Nephron progenitor cell (in vitro differentiated cells): ENCODE data around the gene EXD2.

Experiments used
- DNase-seq: peaks from one replicate; pipeline ENCODE4 v3.0.0; 2021
- H3K27ac Mint-ChIP-seq: 2 replicates; pipeline ENCODE4 v1.8.0; 2021; ENCODE audit warnings: mild to moderate bottlenecking, moderate library complexity, mixed read lengths
- H3K27me3 Mint-ChIP-seq: 2 replicates; pipeline ENCODE4 v1.8.0; 2021; ENCODE audit warnings: mild to moderate bottlenecking, low read depth, mixed read lengths; ENCODE audit not compliant: poor library complexity
- H3K36me3 Mint-ChIP-seq: 2 replicates; pipeline ENCODE4 v1.8.0; 2021; ENCODE audit warnings: low read depth, mixed read lengths
- H3K4me1 Mint-ChIP-seq: 2 replicates; pipeline ENCODE4 v1.8.0; 2021; ENCODE audit warnings: mixed read lengths
- H3K4me3 Mint-ChIP-seq: 2 replicates; pipeline ENCODE4 v1.8.0; 2021; ENCODE audit warnings: mild to moderate bottlenecking, moderate library complexity, mixed read lengths
- H3K9me3 Mint-ChIP-seq: 2 replicates; pipeline ENCODE4 v1.8.0; 2021; ENCODE audit warnings: mild to moderate bottlenecking, moderate library complexity, mixed read lengths
- TF ChIP-seq, protein P1 (sequence below): fragments of 200-600 bp; sonication (generic); IDR thresholded peaks from 2 replicates; pipeline ENCODE4 v1.5.0; 2021; ENCODE audit warnings: antibody characterized with exemption

EXD2 gene

DNA sequence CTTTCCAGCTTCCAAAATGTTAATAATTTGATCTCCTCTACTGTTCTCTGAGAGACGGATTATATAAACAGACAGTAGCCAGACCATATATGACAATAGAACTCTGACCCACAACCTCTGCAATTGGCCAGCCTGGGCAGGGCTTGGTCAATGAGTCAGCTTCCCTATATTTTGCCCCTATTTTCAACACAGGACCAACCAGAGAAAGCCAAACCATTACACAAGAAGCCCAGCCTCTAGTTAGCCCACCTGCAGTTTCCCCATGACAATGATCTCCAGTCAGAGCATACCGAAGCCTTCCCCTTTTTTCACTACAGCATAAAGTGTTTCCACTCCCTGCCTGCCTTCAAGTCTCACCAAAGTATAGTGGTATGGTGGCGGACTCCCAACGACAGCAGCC lies 7.6 kb upstream of the EXD2 start:
- no peak overlapping the region for H3K4me3 Mint-ChIP-seq
- peaks cover 5% of the 10 kb centered on the region for H3K4me1 Mint-ChIP-seq
- no peaks in the 10 kb centered on the region for H3K36me3 Mint-ChIP-seq
- TF ChIP-seq, protein P1, sequence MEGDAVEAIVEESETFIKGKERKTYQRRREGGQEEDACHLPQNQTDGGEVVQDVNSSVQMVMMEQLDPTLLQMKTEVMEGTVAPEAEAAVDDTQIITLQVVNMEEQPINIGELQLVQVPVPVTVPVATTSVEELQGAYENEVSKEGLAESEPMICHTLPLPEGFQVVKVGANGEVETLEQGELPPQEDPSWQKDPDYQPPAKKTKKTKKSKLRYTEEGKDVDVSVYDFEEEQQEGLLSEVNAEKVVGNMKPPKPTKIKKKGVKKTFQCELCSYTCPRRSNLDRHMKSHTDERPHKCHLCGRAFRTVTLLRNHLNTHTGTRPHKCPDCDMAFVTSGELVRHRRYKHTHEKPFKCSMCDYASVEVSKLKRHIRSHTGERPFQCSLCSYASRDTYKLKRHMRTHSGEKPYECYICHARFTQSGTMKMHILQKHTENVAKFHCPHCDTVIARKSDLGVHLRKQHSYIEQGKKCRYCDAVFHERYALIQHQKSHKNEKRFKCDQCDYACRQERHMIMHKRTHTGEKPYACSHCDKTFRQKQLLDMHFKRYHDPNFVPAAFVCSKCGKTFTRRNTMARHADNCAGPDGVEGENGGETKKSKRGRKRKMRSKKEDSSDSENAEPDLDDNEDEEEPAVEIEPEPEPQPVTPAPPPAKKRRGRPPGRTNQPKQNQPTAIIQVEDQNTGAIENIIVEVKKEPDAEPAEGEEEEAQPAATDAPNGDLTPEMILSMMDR: no peak
- H3K27me3 Mint-ChIP-seq: peaks cover 25% of the 10 kb centered on the region
- H3K9me3 Mint-ChIP-seq: no peaks in the 10 kb centered on the region
- no peak for DNase-seq
- H3K27ac Mint-ChIP-seq: no peak overlapping the region

DNA sequence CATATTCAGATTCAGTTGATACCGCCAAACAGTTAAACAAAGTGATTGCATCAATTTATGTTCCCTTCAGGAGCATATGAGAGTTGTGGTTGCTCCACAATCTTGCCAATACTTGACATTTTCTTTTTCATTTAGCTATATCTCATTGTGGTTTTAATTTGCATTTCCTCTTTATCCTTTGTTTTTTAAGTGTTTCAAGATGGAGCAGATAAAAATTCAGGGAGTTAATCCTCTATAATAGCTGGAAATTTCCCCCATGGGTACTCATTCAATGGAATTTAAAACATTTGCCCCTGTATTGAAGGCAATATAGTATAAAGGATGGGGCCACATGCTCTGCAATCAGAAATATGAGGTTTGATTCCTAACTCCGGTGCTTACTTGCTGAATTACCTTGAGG lies 1.1 kb upstream of the EXD2 start:
- DNase-seq: no peak
- TF ChIP-seq, protein P1: no peak
- Mint-ChIP-seq H3K27ac (no peak overlapping the region), H3K4me3 (peak overlapping the region; percentile 94), H3K4me1 (peaks cover 22% of the 10 kb centered on the region), H3K9me3 (no peaks in the 10 kb centered on the region), H3K36me3 (no peaks in the 10 kb centered on the region), H3K27me3 (peaks cover 13% of the 10 kb centered on the region)

DNA sequence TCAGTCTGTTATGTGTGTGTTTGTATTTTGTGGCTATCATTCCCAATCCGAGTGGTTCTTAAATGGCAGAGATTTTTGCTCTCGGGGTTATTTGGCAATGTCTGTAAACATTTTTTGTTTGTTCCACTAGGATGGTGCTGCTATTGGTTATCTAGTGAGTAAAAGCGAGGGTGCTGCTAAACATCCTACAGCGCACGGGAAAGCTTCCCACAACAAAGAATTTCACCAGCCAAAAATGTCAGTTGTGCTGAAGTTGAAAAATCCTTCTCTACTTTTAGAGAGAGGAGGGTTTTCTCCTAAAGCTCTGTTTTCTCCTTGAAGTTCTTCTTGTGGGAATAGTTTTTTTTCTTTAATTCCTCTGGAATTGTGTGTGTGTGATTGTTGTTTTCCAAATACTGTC lies 2.4 kb downstream of the EXD2 start:
- Mint-ChIP-seq H3K4me3 (peak overlapping the region; percentile 67), H3K9me3 (no peaks in the 10 kb centered on the region), H3K27ac (no peak overlapping the region), H3K4me1 (peaks cover 17% of the 10 kb centered on the region), H3K36me3 (peaks cover 4% of the 10 kb centered on the region), H3K27me3 (peaks cover 7% of the 10 kb centered on the region)
- no peak for DNase-seq
- TF ChIP-seq, protein P1: no peak

DNA sequence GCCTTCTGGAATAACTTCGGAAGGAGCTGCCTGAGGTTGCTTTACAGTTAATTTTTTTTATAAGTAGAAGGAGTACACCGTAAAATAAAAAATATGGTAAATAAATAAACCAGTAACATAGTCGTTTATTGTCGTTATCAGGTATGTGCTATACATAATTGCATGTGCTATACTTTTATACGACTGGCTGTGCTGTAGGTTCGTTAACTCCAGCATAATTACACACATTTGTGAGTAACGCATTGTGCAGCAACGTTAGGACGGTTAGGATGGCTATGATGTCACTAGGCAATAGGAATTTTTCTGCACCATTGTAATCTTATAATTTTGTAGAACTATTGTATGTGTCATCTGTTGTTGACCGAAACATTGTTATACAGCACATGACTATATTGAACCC lies 8.5 kb downstream of the EXD2 start:
- no peaks in the 10 kb centered on the region for H3K4me1 Mint-ChIP-seq
- H3K27ac Mint-ChIP-seq: no peak overlapping the region
- no peaks in the 10 kb centered on the region for H3K9me3 Mint-ChIP-seq
- H3K36me3 Mint-ChIP-seq: peaks cover 4% of the 10 kb centered on the region
- no peak for DNase-seq
- TF ChIP-seq, protein P1: no peak
- H3K27me3 Mint-ChIP-seq: no peaks in the 10 kb centered on the region
- no peak overlapping the region for H3K4me3 Mint-ChIP-seq

DNA sequence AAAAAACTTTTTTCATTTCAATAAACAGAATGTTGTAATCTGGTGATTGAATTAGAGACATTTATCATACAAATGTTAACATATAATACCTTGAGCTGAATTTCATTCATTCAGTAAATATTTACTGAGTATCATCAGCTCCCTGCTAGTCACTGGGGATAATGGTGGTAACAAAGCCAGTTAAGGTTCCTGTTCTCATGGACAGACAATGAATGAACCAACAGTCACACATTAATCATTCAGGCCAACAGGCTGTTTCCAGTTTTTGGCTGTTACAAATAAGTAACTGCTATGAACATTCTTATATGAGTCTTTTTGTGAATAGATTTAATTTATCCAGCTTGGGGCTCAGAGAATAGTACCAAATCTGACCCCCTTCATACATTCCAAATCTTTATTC lies 13.5 kb downstream of the EXD2 start:
- Mint-ChIP-seq H3K9me3 (no peaks in the 10 kb centered on the region), H3K4me1 (peaks cover 10% of the 10 kb centered on the region), H3K27ac (no peak overlapping the region), H3K4me3 (no peak overlapping the region), H3K27me3 (peaks cover 2% of the 10 kb centered on the region), H3K36me3 (peaks cover 10% of the 10 kb centered on the region)
- no peak for DNase-seq
- TF ChIP-seq, protein P1: no peak

DNA sequence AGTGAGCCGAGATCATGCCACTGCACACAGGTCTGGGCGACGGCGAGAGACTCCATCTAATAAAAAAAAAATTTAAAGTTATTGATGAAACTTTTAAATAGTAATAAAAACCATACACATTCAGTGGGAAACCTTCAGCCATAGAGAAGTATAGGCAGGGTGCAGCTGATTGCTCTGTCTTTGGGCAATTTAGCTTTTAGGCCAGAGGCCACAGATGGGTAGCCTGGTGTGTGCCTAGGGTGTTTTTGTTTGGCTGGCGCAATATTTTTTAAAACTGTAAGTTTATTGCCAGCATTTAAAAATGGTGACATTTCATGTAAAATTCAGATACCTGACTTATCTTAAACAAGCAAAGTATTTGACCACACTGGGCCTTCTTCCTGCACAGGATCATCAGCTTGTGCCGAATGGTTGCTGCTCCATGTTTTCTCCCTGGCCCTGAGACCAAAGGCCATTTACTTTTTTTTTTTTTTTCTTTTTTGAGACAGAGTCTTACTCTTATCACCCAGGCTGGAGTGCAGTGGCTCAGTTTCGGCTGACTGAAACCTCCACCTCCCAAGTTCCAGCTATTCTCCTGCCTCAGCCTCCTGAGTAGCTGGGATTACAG lies 16.2 kb downstream of the EXD2 start:
- Mint-ChIP-seq H3K36me3 (peaks cover 27% of the 10 kb centered on the region), H3K9me3 (no peaks in the 10 kb centered on the region), H3K4me3 (no peak overlapping the region), H3K4me1 (peaks cover 10% of the 10 kb centered on the region), H3K27ac (no peak overlapping the region), H3K27me3 (peaks cover 2% of the 10 kb centered on the region)
- DNase-seq: no peak
- TF ChIP-seq, protein P1: no peak
